Mesenchymal stem cell (in vitro differentiated cells and primary cell): ENCODE measurements around the gene FAM170B.
A peak's percentile ranks its signal among the peaks of the same experiment; 100 is the strongest.

Source experiments
- DNase-seq: peaks from one replicate; pipeline ENCODE4 v3.0.0-alpha.2; 2013
- H2AFZ ChIP-seq: one replicate; pipeline ENCODE4 v1.6.1; 2013; ENCODE audit warnings: low read depth, mild to moderate bottlenecking, control low read depth, inconsistent platforms, low read length, moderate library complexity
- H2AK5ac ChIP-seq: 2 replicates; pipeline ENCODE4 v1.6.1; 2013; ENCODE audit warnings: low read length, moderate library complexity, mild to moderate bottlenecking, inconsistent platforms; ENCODE audit not compliant: severe bottlenecking
- H2BK120ac ChIP-seq: one replicate; pipeline ENCODE4 v1.6.1; 2013; ENCODE audit warnings: low read depth, mild to moderate bottlenecking, inconsistent platforms, low read length, moderate library complexity
- H2BK12ac ChIP-seq, 2 experiments: one replicate each; pipeline ENCODE4 v1.6.1; 2013; ENCODE audit warnings: inconsistent platforms in 2 of 2, low read length in 2 of 2, mild to moderate bottlenecking in 2 of 2, moderate library complexity in 2 of 2, control low read depth in 1 of 2
- H2BK15ac ChIP-seq: one replicate; pipeline ENCODE4 v1.6.1; 2013; ENCODE audit warnings: mild to moderate bottlenecking, low read depth, inconsistent platforms; ENCODE audit not compliant: poor library complexity, severe bottlenecking
- H2BK5ac ChIP-seq: 2 replicates; pipeline ENCODE4 v1.6.1; 2013; ENCODE audit warnings: low read depth, mild to moderate bottlenecking, low read length, control low read depth, inconsistent platforms; ENCODE audit not compliant: poor library complexity, severe bottlenecking
- H3K14ac ChIP-seq, 2 experiments: one replicate each; pipeline ENCODE4 v1.6.1; 2013; ENCODE audit warnings: inconsistent platforms in 2 of 2, low read length in 2 of 2, control low read depth in 1 of 2, mild to moderate bottlenecking in 1 of 2, moderate library complexity in 1 of 2
- H3K18ac ChIP-seq, 2 experiments: one replicate each; pipeline ENCODE4 v1.6.1; 2013; ENCODE audit warnings: inconsistent platforms in 2 of 2, low read length in 2 of 2, control low read depth in 1 of 2, low read depth in 1 of 2, mild to moderate bottlenecking in 1 of 2
- H3K23ac ChIP-seq, 2 experiments: one replicate each; pipeline ENCODE4 v1.6.1; 2013; ENCODE audit warnings: inconsistent platforms in 2 of 2, low read length in 2 of 2, mild to moderate bottlenecking in 2 of 2, moderate library complexity in 2 of 2, control low read depth in 1 of 2
- H3K27ac ChIP-seq: 2 replicates; pipeline ENCODE4 v1.5.1; 2013; ENCODE audit warnings: mild to moderate bottlenecking, moderate library complexity, low read length, control low read depth, inconsistent platforms; ENCODE audit not compliant: poor library complexity, severe bottlenecking
- H3K27me3 ChIP-seq, 2 experiments: 2 replicates each; pipeline versions ENCODE4 v1.6.1 to v1.7.0; 2013; ENCODE audit warnings: low read length in 2 of 2, mild to moderate bottlenecking in 2 of 2, moderate library complexity in 2 of 2, control low read depth in 1 of 2, inconsistent platforms in 1 of 2; ENCODE audit not compliant: control insufficient read depth in 1 of 2, insufficient read depth in 1 of 2
- H3K36me3 ChIP-seq, 2 experiments: 2 replicates each; pipeline versions ENCODE4 v1.6.1 to v1.7.0; 2013; ENCODE audit warnings: low read length in 2 of 2, control low read depth in 1 of 2, inconsistent platforms in 1 of 2, low read depth in 1 of 2, mild to moderate bottlenecking in 1 of 2; ENCODE audit not compliant: insufficient read depth in 2 of 2, control insufficient read depth in 1 of 2
- H3K4ac ChIP-seq, 2 experiments: one replicate each; pipeline ENCODE4 v1.6.1; 2013; ENCODE audit warnings: inconsistent platforms in 2 of 2, low read length in 2 of 2, mild to moderate bottlenecking in 2 of 2, moderate library complexity in 2 of 2, control low read depth in 1 of 2, low read depth in 1 of 2
- H3K4me1 ChIP-seq: 2 replicates; pipeline ENCODE4 v1.6.1; 2013; ENCODE audit warnings: low read depth, low read length, control low read depth; ENCODE audit not compliant: control insufficient read depth, insufficient read depth
- H3K4me2 ChIP-seq: 2 replicates; pipeline ENCODE4 v1.6.1; 2013; ENCODE audit warnings: low read length, mild to moderate bottlenecking, inconsistent platforms; ENCODE audit not compliant: poor library complexity, severe bottlenecking
- H3K4me3 ChIP-seq, 2 experiments: 2 replicates each; pipeline versions ENCODE4 v1.5.1 to v1.7.0; 2013; ENCODE audit warnings: low read length in 2 of 2, mild to moderate bottlenecking in 2 of 2, control low read depth in 1 of 2, low read depth in 1 of 2; ENCODE audit not compliant: insufficient read depth in 1 of 2
- H3K79me1 ChIP-seq: replicated peaks from 2 replicates; pipeline ENCODE4 v1.6.1; 2013; ENCODE audit warnings: mild to moderate bottlenecking, control low read depth, low read length, inconsistent platforms; ENCODE audit not compliant: poor library complexity, severe bottlenecking
- H3K9ac ChIP-seq: 2 replicates; pipeline ENCODE4 v1.7.0; 2013; ENCODE audit warnings: mild to moderate bottlenecking, low read length, moderate library complexity
- H3K9me3 ChIP-seq: 2 replicates; pipeline ENCODE4 v1.7.0; 2013; ENCODE audit warnings: mild to moderate bottlenecking, low read length; ENCODE audit not compliant: control insufficient read depth
- H4K8ac ChIP-seq: one replicate; pipeline ENCODE4 v1.6.1; 2013; ENCODE audit warnings: inconsistent platforms, mild to moderate bottlenecking, low read length, moderate library complexity
- H4K91ac ChIP-seq: one replicate; pipeline ENCODE4 v1.6.1; 2013; ENCODE audit warnings: mild to moderate bottlenecking, low read length, inconsistent platforms
- WGBS: methylation state at CpG from one replicate; pipeline ENCODE4 v1.1.7; 2013; ENCODE audit warnings: mixed read lengths; 5-methylcytosine and 5-hydroxymethylcytosine counted together

Gene FAM170B

DNA sequence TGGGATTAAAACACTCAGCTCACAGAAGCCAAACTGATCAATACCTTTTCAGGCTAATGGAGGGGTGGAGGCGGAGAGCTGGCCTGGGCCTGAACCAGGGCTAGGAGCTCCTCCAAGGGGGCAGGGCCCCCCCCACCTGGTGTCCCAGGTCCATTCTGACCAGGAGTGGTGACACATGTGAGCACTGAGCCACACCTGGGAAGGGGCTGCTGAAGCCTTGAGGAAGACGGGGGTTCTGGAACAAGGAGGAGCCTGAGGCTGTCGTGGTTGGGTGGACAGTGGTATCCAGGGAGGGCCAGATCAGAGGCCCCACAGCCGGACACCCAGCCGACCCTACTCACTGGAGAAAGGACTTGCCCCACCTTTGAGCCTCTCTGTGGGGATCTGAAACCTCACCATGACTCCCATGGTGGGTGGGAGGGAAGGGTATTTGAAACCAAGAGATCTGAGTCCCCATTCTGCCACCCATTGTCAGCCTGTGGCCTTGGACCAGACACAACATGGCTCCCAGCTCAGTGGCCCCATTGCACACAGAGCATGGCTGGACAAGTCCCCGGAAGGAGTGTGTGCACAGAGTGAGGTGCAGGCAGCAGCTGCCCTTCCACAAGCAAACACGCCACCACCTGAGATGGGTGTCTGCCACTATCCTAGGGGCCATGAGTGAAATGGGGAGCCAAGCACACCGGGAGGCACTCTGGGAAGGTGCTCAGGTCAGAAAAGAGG is 41.9 kb upstream of the FAM170B start:
- Histone ChIP-seq H2BK12ac (no peak overlapping the region), H2AFZ (no peak overlapping the region), H2BK5ac (no peak overlapping the region), H3K4me3 (no peak overlapping the region), H3K14ac (no peak overlapping the region), H3K36me3 (no peaks in the 10 kb centered on the region), H4K8ac (no peak overlapping the region), H3K27me3 (peaks cover 0 to 9% of the 10 kb centered on the region in 2 experiments), H3K4me2 (no peak overlapping the region), H3K18ac (no peak overlapping the region), H3K79me1 (no peaks in the 10 kb centered on the region), H2AK5ac (no peak overlapping the region), H4K91ac (peak overlapping the region; percentile 9), H3K27ac (no peak overlapping the region), H3K9me3 (no peaks in the 10 kb centered on the region), H3K4me1 (peaks cover 9% of the 10 kb centered on the region), H3K9ac (no peak overlapping the region), H2BK15ac (no peak overlapping the region), H2BK120ac (no peak overlapping the region), H3K23ac (peak overlapping the region in 1 of 2 experiments; percentile 32), H3K4ac (no peak overlapping the region)
- DNase-seq: no peak
- 93% methylated on average over 7 of the region's 8 CpGs for WGBS

DNA sequence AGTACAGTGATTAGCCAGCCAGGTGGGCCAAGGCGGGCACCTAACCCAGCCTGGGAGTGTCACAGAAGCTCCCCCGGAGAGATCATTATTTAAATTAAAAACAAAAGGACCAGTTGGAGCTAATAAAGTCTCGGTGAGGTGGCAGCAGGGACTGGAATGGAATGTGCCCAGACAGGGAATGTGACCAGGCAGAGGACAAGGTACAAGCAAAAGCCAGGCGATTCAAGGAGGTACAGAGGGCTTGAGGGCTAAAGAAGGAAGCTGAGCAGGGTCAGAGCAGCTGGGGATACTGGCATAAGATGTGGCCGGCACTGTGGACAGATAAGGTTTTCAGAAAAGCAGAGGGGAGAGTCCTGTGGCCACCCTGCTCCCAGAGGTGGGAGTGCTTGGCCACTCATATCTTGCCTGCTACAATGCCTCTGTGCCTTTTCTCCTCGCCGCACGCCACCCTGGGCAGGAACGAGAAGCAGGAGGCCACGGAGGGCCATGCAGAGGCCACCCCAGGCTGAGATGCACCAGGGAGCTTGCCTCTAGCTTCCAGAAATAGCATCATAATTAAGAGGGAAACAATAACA is 41.2 kb upstream of the FAM170B start:
- Histone ChIP-seq H2AK5ac (no peak overlapping the region), H3K4ac (no peak overlapping the region), H4K8ac (no peak overlapping the region), H4K91ac (no peak overlapping the region), H3K14ac (no peak overlapping the region), H2AFZ (no peak overlapping the region), H3K4me1 (peaks cover 9% of the 10 kb centered on the region), H3K4me3 (no peak overlapping the region), H3K9ac (no peak overlapping the region), H3K27me3 (peaks cover 0 to 11% of the 10 kb centered on the region in 2 experiments), H3K23ac (no peak overlapping the region), H3K79me1 (no peaks in the 10 kb centered on the region), H3K27ac (no peak overlapping the region), H2BK12ac (no peak overlapping the region), H2BK15ac (no peak overlapping the region), H2BK5ac (no peak overlapping the region), H3K9me3 (no peaks in the 10 kb centered on the region), H3K18ac (no peak overlapping the region), H3K4me2 (no peak overlapping the region), H3K36me3 (no peaks in the 10 kb centered on the region), H2BK120ac (no peak overlapping the region)
- 90% methylated on average over 10 of the region's 10 CpGs for WGBS
- DNase-seq: no peak

DNA sequence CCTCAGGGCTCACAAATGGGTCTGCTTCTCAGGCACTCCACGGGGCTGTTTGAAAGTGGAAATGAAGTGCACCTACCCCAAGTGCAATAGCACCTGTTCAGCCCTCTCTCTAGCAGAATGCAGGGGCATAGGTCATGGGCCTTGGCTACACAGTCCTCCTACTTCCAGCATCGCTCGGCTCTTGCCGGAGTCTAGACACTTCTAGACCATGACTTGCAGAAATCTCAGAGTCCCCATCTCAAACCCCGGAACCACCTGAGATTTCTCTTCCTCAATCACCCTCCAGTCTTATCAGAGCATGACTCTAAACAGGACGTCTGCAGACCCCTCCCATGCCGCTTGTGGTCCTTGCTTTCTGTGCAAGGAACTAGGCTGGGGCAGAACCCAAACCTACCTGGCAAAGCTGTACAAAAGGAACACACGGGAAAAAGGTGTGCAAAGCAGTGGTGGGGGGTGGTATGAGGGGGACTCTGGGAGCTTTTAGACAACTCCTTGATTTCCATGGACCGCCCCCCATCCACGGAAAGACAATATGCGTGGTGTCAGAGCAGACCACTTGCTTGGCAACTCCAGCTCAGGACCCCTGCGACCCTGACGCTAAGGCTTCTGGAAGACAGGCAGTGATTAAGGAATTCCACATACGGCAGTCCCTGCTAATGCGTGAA is 40.6 kb upstream of the FAM170B start:
- no peak overlapping the region for H2BK5ac ChIP-seq
- H2AFZ ChIP-seq: no peak overlapping the region
- H2BK120ac ChIP-seq: no peak overlapping the region
- no peak overlapping the region for H3K4me3 ChIP-seq
- peaks cover 9% of the 10 kb centered on the region for H3K4me1 ChIP-seq
- H4K8ac ChIP-seq: no peak overlapping the region
- no peaks in the 10 kb centered on the region for H3K79me1 ChIP-seq
- H3K4ac ChIP-seq: no peak overlapping the region
- H3K27ac ChIP-seq: no peak overlapping the region
- no peaks in the 10 kb centered on the region for H3K9me3 ChIP-seq
- no peak for DNase-seq
- H3K23ac ChIP-seq: no peak overlapping the region
- H3K9ac ChIP-seq: no peak overlapping the region
- H4K91ac ChIP-seq: no peak overlapping the region
- no peak overlapping the region for H2BK15ac ChIP-seq
- H3K14ac ChIP-seq: no peak overlapping the region
- H2AK5ac ChIP-seq: no peak overlapping the region
- H2BK12ac ChIP-seq: no peak overlapping the region
- H3K4me2 ChIP-seq: no peak overlapping the region
- H3K18ac ChIP-seq: no peak overlapping the region
- H3K36me3 ChIP-seq: no peaks in the 10 kb centered on the region
- WGBS: 83% methylated on average over 15 of the region's 15 CpGs
- H3K27me3 ChIP-seq: peaks cover 0 to 11% of the 10 kb centered on the region in 2 experiments

DNA sequence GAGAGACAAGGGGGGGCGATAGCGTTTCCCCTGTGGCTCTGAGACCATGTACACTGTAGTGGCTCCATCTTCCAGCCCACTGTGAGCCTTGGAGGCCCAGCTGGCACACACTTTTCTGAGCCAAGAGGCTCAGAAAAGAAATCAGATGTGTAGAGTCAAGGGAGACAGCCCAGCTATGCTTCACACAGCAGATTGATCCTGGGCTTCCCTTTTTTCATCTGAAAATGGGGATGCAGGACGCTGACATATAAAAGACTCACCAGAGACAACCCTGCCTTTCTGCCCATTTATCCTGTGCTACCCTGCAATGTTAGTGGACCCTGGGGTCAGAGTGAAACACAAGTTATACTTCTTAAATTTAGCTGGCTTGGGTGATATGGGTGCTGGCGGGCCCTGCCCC is 40.0 kb upstream of the FAM170B start:
- Histone ChIP-seq H3K79me1 (no peaks in the 10 kb centered on the region), H2AK5ac (no peak overlapping the region), H2BK120ac (no peak overlapping the region), H4K91ac (no peak overlapping the region), H4K8ac (no peak overlapping the region), H2AFZ (no peak overlapping the region), H3K9me3 (no peaks in the 10 kb centered on the region), H2BK12ac (no peak overlapping the region), H3K4me2 (no peak overlapping the region), H3K14ac (no peak overlapping the region), H2BK5ac (no peak overlapping the region), H3K23ac (no peak overlapping the region), H3K4me3 (no peak overlapping the region), H3K4ac (no peak overlapping the region), H3K9ac (no peak overlapping the region), H2BK15ac (no peak overlapping the region), H3K27ac (no peak overlapping the region), H3K18ac (no peak overlapping the region), H3K4me1 (peaks cover 9% of the 10 kb centered on the region), H3K27me3 (peaks cover 0 to 11% of the 10 kb centered on the region in 2 experiments), H3K36me3 (no peaks in the 10 kb centered on the region)
- WGBS: 79% methylated on average over 4 of the region's 4 CpGs
- no peak for DNase-seq
